B cell (primary cell): Measurements from ENCODE around the gene OLIG3.

Source experiments
- EZH2 ChIP-seq: IDR thresholded peaks from 2 replicates; pipeline ENCODE4 v1.6.1; 2012; ENCODE audit warnings: borderline replicate concordance, low read depth, mild to moderate bottlenecking, moderate library complexity, low read length; ENCODE audit not compliant: insufficient read depth, poor library complexity, severe bottlenecking
- TF ChIP-seq, protein P1 (sequence below): fragments of 200-600 bp; IDR thresholded peaks from one replicate; pipeline ENCODE4 v1.8.0; 2022; ENCODE audit warnings: antibody characterized with exemption, mild to moderate bottlenecking

DNA sequence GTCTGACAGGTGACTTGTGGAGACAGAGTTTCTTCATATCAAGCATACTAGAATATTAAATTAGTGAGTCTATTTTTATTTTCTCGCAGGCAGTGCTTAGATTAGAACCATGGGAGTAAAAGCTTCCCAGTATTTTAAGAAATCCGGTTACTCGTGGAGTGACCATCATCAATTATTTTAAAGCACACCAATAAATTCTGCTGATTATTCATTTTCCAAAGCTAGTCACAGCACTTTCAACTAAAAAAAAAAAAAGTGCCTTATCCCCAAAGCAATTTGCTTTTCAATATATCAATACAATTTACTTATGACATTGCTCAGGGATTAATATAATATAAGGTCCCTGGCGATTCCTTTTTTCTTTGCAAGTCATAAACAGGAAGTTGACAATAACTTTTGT lies 26.3 kb upstream of the OLIG3 start:
- no peak for TF ChIP-seq EZH2
- TF ChIP-seq, protein P1, sequence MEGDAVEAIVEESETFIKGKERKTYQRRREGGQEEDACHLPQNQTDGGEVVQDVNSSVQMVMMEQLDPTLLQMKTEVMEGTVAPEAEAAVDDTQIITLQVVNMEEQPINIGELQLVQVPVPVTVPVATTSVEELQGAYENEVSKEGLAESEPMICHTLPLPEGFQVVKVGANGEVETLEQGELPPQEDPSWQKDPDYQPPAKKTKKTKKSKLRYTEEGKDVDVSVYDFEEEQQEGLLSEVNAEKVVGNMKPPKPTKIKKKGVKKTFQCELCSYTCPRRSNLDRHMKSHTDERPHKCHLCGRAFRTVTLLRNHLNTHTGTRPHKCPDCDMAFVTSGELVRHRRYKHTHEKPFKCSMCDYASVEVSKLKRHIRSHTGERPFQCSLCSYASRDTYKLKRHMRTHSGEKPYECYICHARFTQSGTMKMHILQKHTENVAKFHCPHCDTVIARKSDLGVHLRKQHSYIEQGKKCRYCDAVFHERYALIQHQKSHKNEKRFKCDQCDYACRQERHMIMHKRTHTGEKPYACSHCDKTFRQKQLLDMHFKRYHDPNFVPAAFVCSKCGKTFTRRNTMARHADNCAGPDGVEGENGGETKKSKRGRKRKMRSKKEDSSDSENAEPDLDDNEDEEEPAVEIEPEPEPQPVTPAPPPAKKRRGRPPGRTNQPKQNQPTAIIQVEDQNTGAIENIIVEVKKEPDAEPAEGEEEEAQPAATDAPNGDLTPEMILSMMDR: no peak
